Smooth muscle cell (in vitro differentiated cells): ENCODE measurements around the gene UBFD1. TPM values are rescaled to one million over a fixed set of nuclear protein-coding genes. Genes with fewer than 3 reads are reported as not detected.
A peak's percentile ranks its signal among the peaks of the same experiment; 100 is the strongest.

Experiments used
- DNase-seq: peaks from one replicate; lab custom pipeline; 2025; ENCODE audit not compliant: unreplicated experiment; lab: John Stamatoyannopoulos, UW
- H2AFZ ChIP-seq: fragments of 200-600 bp; sonication (generic); 2 replicates; pipeline ENCODE4 v1.6.0; 2016; ENCODE audit warnings: antibody characterized with exemption, low read depth, mild to moderate bottlenecking
- H3F3A ChIP-seq: fragments of 200-600 bp; sonication (generic); 2 replicates; pipeline ENCODE4 v1.6.0; 2017; ENCODE audit warnings: antibody characterized with exemption, low read depth
- H3K27ac ChIP-seq: fragments of 200-600 bp; sonication (generic); 2 replicates; pipeline ENCODE4 v1.5.1; 2016; ENCODE audit warnings: low read depth, mild to moderate bottlenecking
- H3K27me3 ChIP-seq: fragments of 200-600 bp; sonication (generic); 2 replicates; pipeline ENCODE4 v1.6.1; 2016; ENCODE audit warnings: low read depth, mild to moderate bottlenecking
- H3K36me3 ChIP-seq: fragments of 200-600 bp; sonication (generic); 2 replicates; pipeline ENCODE4 v1.5.1; 2016; ENCODE audit warnings: low read depth
- H3K4me1 ChIP-seq: fragments of 200-600 bp; sonication (generic); 2 replicates; pipeline ENCODE4 v1.5.1; 2016; ENCODE audit warnings: low read depth
- H3K4me2 ChIP-seq: fragments of 200-600 bp; sonication (generic); 2 replicates; pipeline ENCODE4 v1.6.0; 2016; ENCODE audit warnings: mild to moderate bottlenecking
- H3K4me3 ChIP-seq: fragments of 200-600 bp; sonication (generic); 2 replicates; pipeline ENCODE4 v1.5.1; 2016; ENCODE audit warnings: mild to moderate bottlenecking
- H3K79me2 ChIP-seq: fragments of 200-600 bp; sonication (generic); 2 replicates; pipeline ENCODE4 v1.6.0; 2016; ENCODE audit warnings: low read depth, mild to moderate bottlenecking
- H3K9ac ChIP-seq: fragments of 200-600 bp; sonication (generic); 2 replicates; pipeline ENCODE4 v1.6.0; 2016; ENCODE audit warnings: low read depth
- H3K9me3 ChIP-seq: fragments of 200-600 bp; sonication (generic); replicated peaks from 2 replicates; pipeline ENCODE4 v1.5.1; 2016; ENCODE audit warnings: low read depth
- H4K20me1 ChIP-seq: fragments of 200-600 bp; sonication (generic); 2 replicates; pipeline ENCODE4 v1.6.0; 2016; ENCODE audit warnings: low read depth
- CTCF ChIP-seq: fragments of 200-600 bp; sonication (generic); IDR thresholded peaks from 2 replicates; pipeline ENCODE4 v1.5.1; 2017; ENCODE audit warnings: borderline replicate concordance, mild to moderate bottlenecking, antibody characterized with exemption; ENCODE audit not compliant: insufficient read depth, poor library complexity, severe bottlenecking
- WGBS: methylation state at CpG from one replicate; pipeline ENCODE4 v1.1.7; 2016; ENCODE audit warnings: low lambda C conversion rate; 5-methylcytosine and 5-hydroxymethylcytosine counted together
- polyA plus RNA-seq: library from polyadenylated mRNA; unstranded; fragments of >200 nt; fragmentation: Nextera tagmentation; extraction: Ambion mirVana; gene quantifications from 2 replicates; pipeline ENCODE4 v1.2.1, GENCODE V29; 2016
- total RNA-seq: library from RNA; depleted of rRNA; stranded (reverse); fragments of >200 nt; gene quantifications from 2 replicates; pipeline ENCODE4 v1.2.3, GENCODE V29; 2014

Gene UBFD1
- total and polyA plus RNA-seq, 2 experiments from 2014 or later, result 35.5 to 69.3 TPM

- Histone ChIP-seq H3K4me1 (no peaks in the 10 kb centered on the region), H3K27ac (no peak overlapping the region), H3K4me2 (no peak overlapping the region), H3K4me3 (no peak overlapping the region), H3K36me3 (peaks cover 7% of the 10 kb centered on the region), H3F3A (peaks cover 9% of the 10 kb centered on the region), H3K79me2 (no peaks in the 10 kb centered on the region), H3K9ac (no peak overlapping the region), H3K27me3 (no peaks in the 10 kb centered on the region), H2AFZ (no peak overlapping the region), H3K9me3 (no peaks in the 10 kb centered on the region), H4K20me1 (peaks cover 10% of the 10 kb centered on the region)
- DNase-seq, result no peak
- TF ChIP-seq CTCF, result no peak
- WGBS, result 92% methylated on average over 3 of the region's 3 CpGs
These were observed 18.3 kb downstream of the UBFD1 start for GRCh38 chr16:23575834-23576233.

- WGBS, result 95% methylated on average over 2 of the region's 2 CpGs
These were observed 20.0 kb downstream of the UBFD1 start for GRCh38 chr16:23577493-23577892.

GRCh38 chr16:23578101-23578830, 20.7 kb downstream of the UBFD1 start:
- H3K36me3 ChIP-seq, result peaks cover 10% of the 10 kb centered on the region
- no peak overlapping the region for H3K9ac ChIP-seq
- H3K4me2 ChIP-seq, result no peak overlapping the region
- WGBS, result 54% methylated on average over 5 of the region's 5 CpGs
- no peaks in the 10 kb centered on the region for H3K79me2 ChIP-seq
- H4K20me1 ChIP-seq, result peaks cover 10% of the 10 kb centered on the region
- no peak overlapping the region for H2AFZ ChIP-seq
- no peaks in the 10 kb centered on the region for H3K27me3 ChIP-seq
- no peaks in the 10 kb centered on the region for H3K9me3 ChIP-seq
- peaks cover 9% of the 10 kb centered on the region for H3F3A ChIP-seq
- TF ChIP-seq CTCF, result no peak
- peak overlapping the region; percentile 28 for H3K27ac ChIP-seq
- DNase-seq, result no peak
- no peak overlapping the region for H3K4me3 ChIP-seq
- no peaks in the 10 kb centered on the region for H3K4me1 ChIP-seq

More at GRCh38 chr16:23577493-23577892, 20.0 kb downstream of the UBFD1 start:
- Histone ChIP-seq H3K4me2 (no peak overlapping the region), H3K36me3 (peaks cover 10% of the 10 kb centered on the region), H3K9me3 (no peaks in the 10 kb centered on the region), H3K79me2 (no peaks in the 10 kb centered on the region), H4K20me1 (peaks cover 10% of the 10 kb centered on the region), H3K4me1 (no peaks in the 10 kb centered on the region), H3K27ac (no peak overlapping the region), H2AFZ (no peak overlapping the region), H3K27me3 (no peaks in the 10 kb centered on the region), H3F3A (peaks cover 9% of the 10 kb centered on the region), H3K4me3 (no peak overlapping the region), H3K9ac (no peak overlapping the region)
- DNase-seq, result no peak
- no peak for TF ChIP-seq CTCF

- no peak for DNase-seq
- no peak for TF ChIP-seq CTCF
- no peak overlapping the region for H3K27ac ChIP-seq
- no peak overlapping the region for H3K4me2 ChIP-seq
- H3K27me3 ChIP-seq, result no peaks in the 10 kb centered on the region
- peaks cover 9% of the 10 kb centered on the region for H3F3A ChIP-seq
- H3K9ac ChIP-seq, result no peak overlapping the region
- H4K20me1 ChIP-seq, result peaks cover 2% of the 10 kb centered on the region
- H3K36me3 ChIP-seq, result peaks cover 10% of the 10 kb centered on the region
- H3K4me1 ChIP-seq, result no peaks in the 10 kb centered on the region
- WGBS, result 97% methylated on average over 4 of the region's 4 CpGs
- no peak overlapping the region for H3K4me3 ChIP-seq
- H2AFZ ChIP-seq, result no peak overlapping the region
- H3K9me3 ChIP-seq, result no peaks in the 10 kb centered on the region
- H3K79me2 ChIP-seq, result no peaks in the 10 kb centered on the region
These were observed 21.8 kb downstream of the UBFD1 start for GRCh38 chr16:23579371-23579770.
